Activated T-helper 2 cell treated with anti-CD3 and anti-CD28 coated beads, Interferon-gamma antibody, Interleukin-2, Interleukin-4, amounts not matched to agents 10 μg/mL and 5 μg/mL and 100 μg/mL, durations not matched to agents 14 hours and 24 hours and 36 hours (primary cell): ENCODE measurements around the gene TANK. TPM values are rescaled to one million over a fixed set of nuclear protein-coding genes. Genes with fewer than 3 reads are reported as not detected.
"Not testable (repeated sequence)": the region's sequence is repeated elsewhere in the genome, so short reads cannot be mapped to it uniquely, and the experiment has no call there.

ENCODE experiments used
- DNase-seq: peaks from one replicate; pipeline ENCODE4 v3.0.0; 2021; ENCODE audit warnings: low spot score
- H3K27ac Mint-ChIP-seq: one replicate; pipeline ENCODE4 v1.8.0; 2021; ENCODE audit warnings: mixed read lengths
- H3K27me3 Mint-ChIP-seq: one replicate; pipeline ENCODE4 v1.8.0; 2021; ENCODE audit warnings: low read depth, mixed read lengths
- H3K36me3 Mint-ChIP-seq: one replicate; pipeline ENCODE4 v1.8.0; 2021; ENCODE audit warnings: low read depth, mixed read lengths
- H3K4me1 Mint-ChIP-seq: one replicate; pipeline ENCODE4 v1.8.0; 2021; ENCODE audit warnings: low read depth, mixed read lengths
- H3K4me3 Mint-ChIP-seq: one replicate; pipeline ENCODE4 v1.8.0; 2021; ENCODE audit warnings: low read depth, mild to moderate bottlenecking, moderate library complexity, mixed read lengths
- H3K9me3 Mint-ChIP-seq: one replicate; pipeline ENCODE4 v1.8.0; 2021; ENCODE audit warnings: mixed read lengths
- intact Hi-C: fragments of 100-400 bp; cut with micrococcal nuclease; formaldehyde crosslinking; loops from one replicate; pipeline ENCODE4 v1.15.1; 2023
- total RNA-seq: library from RNA; stranded (reverse); gene quantifications from 2 replicates; pipeline ENCODE4 v1.2.3, GENCODE V29; 2022

The TANK gene
- total RNA-seq, 1 donor from 2014 or later = 66.2 TPM

- peaks cover 26% of the 10 kb centered on the region for H3K4me1 Mint-ChIP-seq
These were observed 17.7 kb downstream of the TANK start for GRCh38 chr2:161177969-161178368.

GRCh38 chr2:161178756-161179155, 18.5 kb downstream of the TANK start:
- Mint-ChIP-seq H3K9me3 (peaks cover 27% of the 10 kb centered on the region), H3K4me3 (no peak overlapping the region), H3K36me3 (peaks cover 91% of the 10 kb centered on the region), H3K4me1 (peaks cover 18% of the 10 kb centered on the region), H3K27me3 (no peaks in the 10 kb centered on the region), H3K27ac (no peak overlapping the region)
- intact Hi-C loops = no loop called here
- no peak for DNase-seq

More at GRCh38 chr2:161177969-161178368, 17.7 kb downstream of the TANK start:
- intact Hi-C loops = no loop called here
- Mint-ChIP-seq H3K27ac (no peak overlapping the region), H3K9me3 (peaks cover 32% of the 10 kb centered on the region), H3K4me3 (no peak overlapping the region), H3K36me3 (peaks cover 96% of the 10 kb centered on the region), H3K27me3 (no peaks in the 10 kb centered on the region)
- DNase-seq = no peak

GRCh38 chr2:161190050-161190449, 29.8 kb downstream of the TANK start:
- H3K27me3 Mint-ChIP-seq = no peaks in the 10 kb centered on the region
- H3K4me3 Mint-ChIP-seq = no peak overlapping the region
- intact Hi-C loops = no loop called here
- no peak overlapping the region for H3K27ac Mint-ChIP-seq
- H3K36me3 Mint-ChIP-seq = peaks cover 91% of the 10 kb centered on the region
- no peak for DNase-seq
- H3K4me1 Mint-ChIP-seq = peaks cover 28% of the 10 kb centered on the region
- no peaks in the 10 kb centered on the region for H3K9me3 Mint-ChIP-seq

GRCh38 chr2:161195602-161196001, 35.4 kb downstream of the TANK start:
- H3K4me3 Mint-ChIP-seq, H3K27ac Mint-ChIP-seq, DNase-seq, H3K9me3 Mint-ChIP-seq, intact Hi-C loops, H3K27me3 Mint-ChIP-seq: not testable (repeated sequence)
- Mint-ChIP-seq H3K4me1 (peaks cover 31% of the 10 kb centered on the region), H3K36me3 (peaks cover 86% of the 10 kb centered on the region)

DNA sequence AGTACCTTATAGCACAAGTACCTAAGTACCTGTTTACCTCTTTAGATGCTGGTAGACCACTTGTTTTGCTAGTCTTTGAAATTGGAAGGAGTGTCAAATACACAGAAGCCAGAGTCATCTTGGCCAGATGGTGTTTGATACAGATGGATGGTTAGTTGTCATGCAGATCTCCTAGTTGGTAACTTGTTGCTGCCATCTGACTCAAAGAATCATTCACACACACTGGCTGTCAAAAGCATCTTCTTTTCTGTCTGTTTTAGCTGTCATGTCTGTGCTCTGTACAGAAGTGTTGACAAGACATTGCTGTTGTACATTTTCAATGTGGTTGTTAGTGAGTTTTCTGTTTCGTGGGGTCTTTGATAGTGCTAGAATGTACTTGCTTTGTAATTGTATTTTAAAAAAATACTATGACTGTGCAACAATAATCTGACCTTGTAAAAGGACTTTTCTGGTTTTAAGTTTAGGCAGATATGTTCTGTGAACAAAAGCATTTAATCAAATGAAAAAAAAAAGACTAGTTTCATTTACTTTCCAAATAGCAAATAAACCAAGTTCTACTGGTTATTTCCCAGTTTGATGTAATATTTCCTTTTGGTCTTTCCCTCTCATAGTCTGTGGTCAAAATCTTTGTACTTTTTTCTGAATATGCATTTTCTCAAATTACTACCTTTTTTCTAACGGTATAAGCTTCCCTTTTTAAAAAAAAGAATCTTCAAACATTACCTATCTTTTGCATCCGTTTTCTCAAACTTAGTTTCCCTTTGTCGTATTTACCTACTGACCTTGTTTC, 39.9 kb downstream of the TANK start:
- peaks cover 71% of the 10 kb centered on the region for H3K36me3 Mint-ChIP-seq
- intact Hi-C loops = loop anchor here (2.0 kb wide), 1 partner anchor 27 kb away; no protein-coding TSS in a partner anchor
- H3K4me3 Mint-ChIP-seq = no peak overlapping the region
- DNase-seq = no peak
- peaks cover 25% of the 10 kb centered on the region for H3K4me1 Mint-ChIP-seq
- H3K9me3 Mint-ChIP-seq = peaks cover 4% of the 10 kb centered on the region
- peak overlapping the region; percentile 42 for H3K27ac Mint-ChIP-seq
- H3K27me3 Mint-ChIP-seq = no peaks in the 10 kb centered on the region

DNA sequence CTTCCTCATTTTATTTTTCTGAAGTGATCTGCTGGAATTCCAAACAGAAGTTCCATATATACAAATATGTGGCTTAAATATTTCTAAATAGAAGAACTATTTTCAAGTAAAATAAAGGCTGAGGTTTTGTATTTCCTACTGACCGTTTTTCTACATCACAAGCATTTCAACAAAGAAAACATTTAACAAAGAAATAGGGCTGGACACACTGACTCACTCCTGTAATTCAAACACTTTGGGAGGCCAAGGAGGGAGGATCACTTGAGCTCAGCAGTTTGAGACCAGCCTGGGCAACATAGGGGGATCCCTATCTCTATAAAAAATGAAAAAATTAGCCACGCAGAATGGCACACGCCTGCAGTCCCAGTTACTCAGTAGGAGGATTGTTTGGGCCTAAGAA, 44.6 kb downstream of the TANK start:
- no peak overlapping the region for H3K27ac Mint-ChIP-seq
- no peak for DNase-seq
- H3K4me3 Mint-ChIP-seq = no peak overlapping the region
- H3K36me3 Mint-ChIP-seq = peaks cover 59% of the 10 kb centered on the region
- no peaks in the 10 kb centered on the region for H3K27me3 Mint-ChIP-seq
- H3K9me3 Mint-ChIP-seq = no peaks in the 10 kb centered on the region
- H3K4me1 Mint-ChIP-seq = peaks cover 17% of the 10 kb centered on the region
- intact Hi-C loops = no loop called here

DNA sequence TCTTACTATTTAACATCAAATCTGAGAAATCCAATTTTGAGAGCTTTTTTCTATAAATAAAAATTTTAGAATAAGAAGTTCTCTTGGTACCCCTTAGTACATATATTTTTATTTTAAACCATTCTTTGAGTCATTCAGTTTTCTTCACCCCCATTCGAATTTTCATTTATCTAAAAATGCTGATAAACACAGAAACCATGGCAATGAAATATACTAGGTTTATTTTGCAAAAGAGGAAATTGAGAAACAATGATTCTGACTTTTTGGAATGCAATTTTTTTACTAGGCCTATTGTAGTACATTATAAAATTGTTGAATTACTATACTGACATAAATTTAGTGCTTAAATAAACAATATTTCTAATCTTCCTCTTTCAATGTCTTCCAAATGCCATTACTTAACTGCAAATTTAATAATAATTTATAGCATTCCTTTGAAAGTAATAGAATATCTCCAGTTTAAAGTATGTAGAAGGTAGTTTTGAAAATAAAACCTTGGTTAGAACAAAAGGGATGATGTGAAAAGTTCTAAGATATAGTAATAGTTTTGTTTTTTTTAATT, 46.3 kb downstream of the TANK start:
- intact Hi-C loops = no loop called here
- Mint-ChIP-seq H3K4me1 (peaks cover 8% of the 10 kb centered on the region), H3K9me3 (no peaks in the 10 kb centered on the region), H3K27me3 (no peaks in the 10 kb centered on the region), H3K4me3 (no peak overlapping the region), H3K36me3 (peaks cover 65% of the 10 kb centered on the region), H3K27ac (no peak overlapping the region)
- DNase-seq = no peak

DNA sequence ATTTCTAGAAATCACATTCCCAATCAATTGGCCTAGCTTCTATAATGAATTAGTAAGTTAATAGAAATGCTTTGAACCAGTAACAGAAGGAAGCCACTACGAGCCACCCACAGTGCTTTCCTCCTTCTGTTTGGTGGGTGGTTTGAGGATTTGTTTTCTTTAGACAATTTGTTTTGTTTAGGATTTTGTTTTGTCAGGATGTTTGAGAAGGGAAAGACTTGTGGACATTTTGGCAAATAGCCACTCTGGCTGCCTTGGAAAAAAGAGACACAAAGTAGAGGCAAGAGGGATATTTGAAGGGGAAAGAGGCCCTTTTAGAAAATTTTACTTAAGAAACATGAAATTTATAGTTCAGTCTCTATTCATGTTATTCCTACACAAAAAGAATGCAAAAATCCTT, 47.7 kb downstream of the TANK start:
- peaks cover 67% of the 10 kb centered on the region for H3K36me3 Mint-ChIP-seq

DNA sequence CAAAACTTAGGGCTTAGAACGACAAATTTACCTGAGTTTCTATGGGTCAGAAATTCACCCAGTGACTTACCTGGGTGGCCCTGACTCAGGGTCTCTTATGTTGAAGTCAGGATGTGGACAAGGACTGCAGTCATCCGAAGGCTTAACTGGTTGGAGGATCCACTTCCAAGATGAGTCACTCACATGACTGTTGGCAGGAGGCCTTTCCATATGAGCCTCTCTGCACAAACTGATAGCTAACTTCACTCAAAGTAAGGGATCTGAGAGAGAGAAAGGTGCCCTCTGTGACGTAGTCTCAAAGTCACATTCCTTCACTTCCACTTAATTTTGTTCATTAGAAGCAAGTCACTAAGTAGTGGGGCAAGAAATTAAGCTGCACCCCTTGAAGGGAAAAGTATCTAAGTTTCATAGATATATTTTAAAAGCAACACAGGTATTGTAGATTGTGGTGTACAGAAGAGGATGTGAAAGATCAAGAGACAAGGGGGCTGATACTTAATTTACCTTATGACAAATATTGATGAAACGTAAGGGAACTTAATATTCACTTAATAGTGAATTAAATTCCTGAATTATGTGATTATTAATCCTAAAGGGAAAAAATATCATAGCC, 48.4 kb downstream of the TANK start:
- peaks cover 8% of the 10 kb centered on the region for H3K4me1 Mint-ChIP-seq
- no peaks in the 10 kb centered on the region for H3K27me3 Mint-ChIP-seq
- no peaks in the 10 kb centered on the region for H3K9me3 Mint-ChIP-seq
- H3K4me3 Mint-ChIP-seq = no peak overlapping the region
- DNase-seq = no peak
- H3K27ac Mint-ChIP-seq = no peak overlapping the region
- intact Hi-C loops = no loop called here
- peaks cover 67% of the 10 kb centered on the region for H3K36me3 Mint-ChIP-seq

More for the DNA sequence above, 47.7 kb downstream of the TANK start:
- Mint-ChIP-seq H3K9me3 (no peaks in the 10 kb centered on the region), H3K4me3 (no peak overlapping the region), H3K27me3 (no peaks in the 10 kb centered on the region), H3K4me1 (peaks cover 8% of the 10 kb centered on the region), H3K27ac (no peak overlapping the region)
- no peak for DNase-seq
- intact Hi-C loops = no loop called here

DNA sequence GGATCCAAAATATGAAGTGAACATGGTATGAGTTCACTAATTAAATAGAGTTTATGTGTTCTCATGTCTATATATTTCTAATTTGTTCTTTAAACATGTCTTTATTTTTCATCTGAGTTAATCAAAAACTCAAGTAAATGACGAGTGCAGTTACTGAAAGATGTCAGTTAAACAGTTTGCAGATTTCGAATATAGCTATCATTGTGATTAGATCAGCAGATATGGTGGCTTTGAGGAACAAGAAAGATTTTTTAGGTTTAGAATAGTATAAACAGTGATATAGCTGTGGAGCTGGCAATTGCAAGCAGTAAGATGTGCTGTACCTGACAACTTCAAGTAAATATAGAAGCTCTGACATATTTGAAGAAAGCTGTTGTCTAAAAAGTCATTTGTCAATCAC, 49.7 kb downstream of the TANK start:
- H3K27ac Mint-ChIP-seq = no peak overlapping the region
- peaks cover 8% of the 10 kb centered on the region for H3K4me1 Mint-ChIP-seq
- intact Hi-C loops = no loop called here
- no peaks in the 10 kb centered on the region for H3K27me3 Mint-ChIP-seq
- no peak for DNase-seq
- peaks cover 65% of the 10 kb centered on the region for H3K36me3 Mint-ChIP-seq
- H3K4me3 Mint-ChIP-seq = no peak overlapping the region
- H3K9me3 Mint-ChIP-seq = no peaks in the 10 kb centered on the region

DNA sequence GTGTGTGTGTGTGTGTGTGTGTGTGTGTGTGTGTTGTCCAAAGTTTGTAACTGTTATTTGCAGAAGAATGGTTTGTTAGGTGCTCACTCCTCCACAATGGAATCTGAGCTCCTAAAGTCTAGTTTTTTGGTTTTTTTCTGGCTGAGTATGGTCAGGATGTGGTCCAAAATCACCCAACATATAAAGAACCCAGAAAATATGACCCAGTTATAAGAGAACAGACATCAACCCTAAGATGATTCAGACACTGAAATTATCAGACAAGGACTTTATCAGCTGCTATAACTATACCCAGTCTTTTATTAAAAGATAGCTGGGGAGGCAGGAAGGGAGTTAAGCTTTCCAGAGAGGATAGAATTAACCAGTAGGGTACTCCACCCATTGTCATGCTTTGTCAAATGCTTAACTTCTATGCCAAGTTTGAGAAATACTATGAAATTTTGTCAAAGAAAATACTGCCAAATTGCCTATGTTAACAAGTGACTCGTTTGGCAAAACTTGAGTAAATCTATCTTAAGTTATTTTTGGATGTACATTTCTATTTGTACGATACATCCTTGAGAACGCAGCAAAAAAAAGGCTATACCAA, 57.5 kb downstream of the TANK start:
- H3K27ac Mint-ChIP-seq = no peak overlapping the region
- peaks cover 54% of the 10 kb centered on the region for H3K36me3 Mint-ChIP-seq
- intact Hi-C loops = no loop called here
- H3K4me1 Mint-ChIP-seq = peaks cover 19% of the 10 kb centered on the region
- H3K4me3 Mint-ChIP-seq = no peak overlapping the region
- DNase-seq = no peak
- no peaks in the 10 kb centered on the region for H3K27me3 Mint-ChIP-seq
- no peaks in the 10 kb centered on the region for H3K9me3 Mint-ChIP-seq

DNA sequence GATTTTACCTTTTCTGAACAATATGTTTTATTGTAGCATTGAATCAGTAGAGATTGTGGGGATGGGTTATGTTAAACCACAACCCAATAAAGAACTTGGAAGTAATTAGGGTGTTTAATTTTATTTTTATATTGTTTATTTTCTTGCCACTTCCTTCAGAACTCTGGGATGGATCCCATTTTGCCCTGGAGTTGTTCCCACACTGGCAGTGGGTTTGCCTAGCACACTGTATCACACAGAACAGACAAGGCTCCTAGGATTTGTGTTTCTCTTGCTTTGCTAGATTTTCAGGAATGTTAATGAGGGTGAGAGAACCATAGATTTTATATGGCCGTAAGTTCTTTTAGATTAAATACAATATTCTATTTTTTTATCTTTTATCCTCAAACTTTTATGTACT, 59.0 kb downstream of the TANK start:
- no peak for DNase-seq
- H3K4me1 Mint-ChIP-seq = peaks cover 19% of the 10 kb centered on the region
- H3K36me3 Mint-ChIP-seq = peaks cover 45% of the 10 kb centered on the region
- H3K4me3 Mint-ChIP-seq = no peak overlapping the region
- intact Hi-C loops = no loop called here
- no peak overlapping the region for H3K27ac Mint-ChIP-seq
- H3K27me3 Mint-ChIP-seq = no peaks in the 10 kb centered on the region
- no peaks in the 10 kb centered on the region for H3K9me3 Mint-ChIP-seq
